Liver (tissue), 9 donors: ENCODE results near the gene GALNTL6. TPM values are rescaled to one million over a fixed set of nuclear protein-coding genes. Genes with fewer than 3 reads are reported as not detected.
"Not testable (repeated sequence)": the region's sequence is repeated elsewhere in the genome, so short reads cannot be mapped to it uniquely, and the experiment has no call there.

ENCODE experiments used
- DNase-seq: peaks from one replicate; pipeline ENCODE4 v3.0.0-alpha.2; 2017; ENCODE audit warnings: low spot score
- H3K27ac ChIP-seq, 2 donors: one replicate each; pipeline ENCODE4 v1.7.0; 2013; ENCODE audit warnings: inconsistent platforms in 2 of 2, low read length in 2 of 2, control low read depth in 1 of 2, low read depth in 1 of 2, mild to moderate bottlenecking in 1 of 2
- H3K27me3 ChIP-seq, 4 donors: one replicate each; pipeline versions ENCODE4 v1.6.1 to v1.7.0; 2013; ENCODE audit warnings: low read length in 3 of 4, inconsistent platforms in 1 of 4, mild to moderate bottlenecking in 1 of 4, moderate library complexity in 1 of 4; ENCODE audit not compliant: control insufficient read depth in 4 of 4, insufficient read depth in 4 of 4
- H3K36me3 ChIP-seq, 4 donors: one replicate each; pipeline versions ENCODE4 v1.6.1 to v1.7.0; 2013; ENCODE audit warnings: low read length in 3 of 4, mild to moderate bottlenecking in 3 of 4, low read depth in 1 of 4, moderate library complexity in 1 of 4; ENCODE audit not compliant: control insufficient read depth in 4 of 4, insufficient read depth in 3 of 4
- H3K4me1 ChIP-seq, 4 donors: one replicate each; pipeline versions ENCODE4 v1.6.1 to v1.7.0; 2013; ENCODE audit warnings: low read length in 3 of 4, mild to moderate bottlenecking in 3 of 4, moderate library complexity in 1 of 4; ENCODE audit not compliant: control insufficient read depth in 4 of 4, insufficient read depth in 4 of 4
- H3K4me3 ChIP-seq, 3 donors: one replicate each; pipeline versions ENCODE4 v1.6.1 to v1.7.0; 2013; ENCODE audit warnings: low read length in 3 of 3, control low read depth in 1 of 3, low read depth in 1 of 3, mild to moderate bottlenecking in 1 of 3
- H3K9ac ChIP-seq, 2 donors: one replicate each; pipeline ENCODE4 v1.7.0; 2013; ENCODE audit warnings: low read length in 2 of 2, mild to moderate bottlenecking in 2 of 2, moderate library complexity in 2 of 2, control low read depth in 1 of 2, low read depth in 1 of 2
- H3K9me3 ChIP-seq, 4 donors: one replicate each; pipeline versions ENCODE4 v1.6.1 to v1.7.0; 2013; ENCODE audit warnings: low read length in 3 of 4; ENCODE audit not compliant: control insufficient read depth in 4 of 4
- CTCF ChIP-seq: fragments of 150-350 bp; IDR thresholded peaks from 2 replicates; pipeline ENCODE4 v1.5.1; 2017; ENCODE audit warnings: improper control_type of control experiment, low read depth, low read length; ENCODE audit not compliant: missing input control
- FOXA1 ChIP-seq: IDR thresholded peaks from 2 replicates; pipeline ENCODE4 v1.6.1; 2016; ENCODE audit warnings: antibody characterized with exemption
- FOXA2 ChIP-seq: IDR thresholded peaks from 2 replicates; pipeline ENCODE4 v1.6.1; 2016; ENCODE audit warnings: antibody characterized with exemption
- GABPA ChIP-seq, 2 donors: IDR thresholded peaks in 1 of 2; conservative IDR thresholded peaks in 1 of 2; 2 replicates each; pipeline ENCODE4 v1.6.1; 2016; ENCODE audit warnings: antibody characterized with exemption in 2 of 2, mild to moderate bottlenecking in 1 of 2, moderate library complexity in 1 of 2
- HNF4A ChIP-seq, 2 donors: conservative IDR thresholded peaks; 2 replicates each; pipeline ENCODE4 v1.6.1; 2016; ENCODE audit warnings: antibody characterized with exemption in 2 of 2, mild to moderate bottlenecking in 2 of 2
- HNF4G ChIP-seq: IDR thresholded peaks from 2 replicates; pipeline ENCODE4 v1.6.1; 2016; ENCODE audit warnings: antibody characterized with exemption
- JUND ChIP-seq, 2 donors: IDR thresholded peaks; 2 replicates each; pipeline ENCODE4 v1.6.1; 2016; ENCODE audit warnings: antibody characterized with exemption in 2 of 2
- NR2F2 ChIP-seq: IDR thresholded peaks from 2 replicates; pipeline ENCODE4 v1.6.1; 2016; ENCODE audit warnings: antibody characterized with exemption
- RAD21 ChIP-seq, 2 donors: IDR thresholded peaks; 2 replicates each; pipeline ENCODE4 v1.6.1; 2016; ENCODE audit warnings: antibody characterized with exemption in 2 of 2, mild to moderate bottlenecking in 2 of 2
- REST ChIP-seq: IDR thresholded peaks from 2 replicates; pipeline ENCODE4 v1.6.1; 2016; ENCODE audit warnings: antibody characterized with exemption, mild to moderate bottlenecking
- RXRA ChIP-seq, 2 donors: IDR thresholded peaks; 2 replicates each; pipeline ENCODE4 v1.6.1; 2017 to 2018; ENCODE audit warnings: antibody characterized with exemption in 2 of 2, mild to moderate bottlenecking in 1 of 2
- TAF1 ChIP-seq: conservative IDR thresholded peaks from 2 replicates; pipeline ENCODE4 v1.6.1; 2016; ENCODE audit warnings: antibody characterized with exemption, mild to moderate bottlenecking
- YY1 ChIP-seq: IDR thresholded peaks from 2 replicates; pipeline ENCODE4 v1.6.1; 2016; ENCODE audit warnings: antibody characterized with exemption, mild to moderate bottlenecking
- WGBS: extraction: QIAGEN DNeasy Blood & Tissue Kit; methylation state at CpG from one replicate; pipeline ENCODE4 v1.1.7; 2013; 5-methylcytosine and 5-hydroxymethylcytosine counted together
- polyA plus RNA-seq, 2 donors: library from polyadenylated mRNA; stranded (reverse) in 1 of 2; unstranded in 1 of 2; fragments of 200-250 nt in 1 of 2; fragments of >200 nt in 1 of 2; fragmentation: Nextera tagmentation in 1 of 2; extraction: Ambion mirVana in 1 of 2; gene quantifications; one replicate each; pipeline versions ENCODE4 v1.2.1 to v1.2.3, GENCODE V29; 2013 to 2015
- total RNA-seq, 2 donors: library from RNA; depleted of rRNA; stranded (reverse); fragments of >200 nt; gene quantifications; one replicate each; pipeline ENCODE4 v1.2.3, GENCODE V29; 2014
- TF ChIP-seq, protein P1 (sequence below): IDR thresholded peaks from 2 replicates; pipeline ENCODE4 v1.6.1; 2016; ENCODE audit warnings: antibody characterized with exemption
- TF ChIP-seq, protein P2 (sequence below): IDR thresholded peaks from 2 replicates; pipeline ENCODE4 v1.6.1; 2016; ENCODE audit warnings: antibody characterized with exemption
- donor health status: healthy.
- donor health status: healthy.
- donor health status: healthy.
- donor health status: healthy.
- donor health status: healthy.

Gene GALNTL6
- total and polyA plus RNA-seq, 4 donors = 0.06 to 0.08 TPM; not detected in 2

DNA sequence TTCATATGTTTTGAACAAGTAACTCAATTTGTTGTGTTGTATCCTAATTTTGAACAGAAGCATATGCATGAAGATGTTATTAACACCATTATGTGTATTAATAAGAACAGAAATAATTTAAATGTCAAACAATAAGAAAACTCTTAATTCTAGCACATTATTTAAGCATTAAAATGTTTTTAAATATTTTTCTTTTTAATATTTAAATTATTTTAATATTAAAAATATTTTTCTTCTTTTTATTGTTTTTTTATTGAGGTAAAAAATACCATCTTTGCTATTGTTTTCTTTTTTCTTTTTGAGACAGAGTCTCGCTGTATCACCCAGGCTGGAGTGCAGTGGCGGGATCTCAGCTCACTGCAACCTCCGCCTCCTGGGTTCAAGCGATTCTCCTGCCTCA lies 914.4 kb downstream of the GALNTL6 start (continued):
- TF ChIP-seq, protein P1, sequence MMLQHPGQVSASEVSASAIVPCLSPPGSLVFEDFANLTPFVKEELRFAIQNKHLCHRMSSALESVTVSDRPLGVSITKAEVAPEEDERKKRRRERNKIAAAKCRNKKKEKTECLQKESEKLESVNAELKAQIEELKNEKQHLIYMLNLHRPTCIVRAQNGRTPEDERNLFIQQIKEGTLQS = no peak

GRCh38 chr4:172733645-172734044 lies 920.4 kb downstream of the GALNTL6 start:
- not testable (repeated sequence) for H3K9ac ChIP-seq, H3K36me3 ChIP-seq, H3K27me3 ChIP-seq, H3K4me3 ChIP-seq, H3K4me1 ChIP-seq, H3K27ac ChIP-seq, DNase-seq
- H3K9me3 ChIP-seq = peaks cover 0 to 12% (median 4%) of the 10 kb centered on the region in 4 donors
- WGBS = 97% methylated on average over 3 of the region's 3 CpGs

GRCh38 chr4:172734555-172734954 lies 921.4 kb downstream of the GALNTL6 start:
- peaks cover 0 to 12% (median 4%) of the 10 kb centered on the region in 4 donors for H3K9me3 ChIP-seq
- H3K9ac ChIP-seq = no peak overlapping the region
- TF ChIP-seq JUND (IDR thresholded peaks at IDR 0.05) (no peak), NR2F2 (no peak), HNF4A (conservative IDR thresholded peaks at IDR 0.05) (no peak), REST (no peak), FOXA1 (no peak), HNF4G (no peak), FOXA2 (no peak), RXRA (IDR thresholded peaks at IDR 0.05) (no peak), CTCF (no peak), RAD21 (IDR thresholded peaks at IDR 0.05) (no peak), GABPA (IDR thresholded peaks at IDR 0.05 in 1 of 2, conservative IDR thresholded peaks at IDR 0.05 in 1 of 2) (no peak), TAF1 (no peak), YY1 (no peak)
- TF ChIP-seq, protein P1 = no peak
- TF ChIP-seq, protein P2, sequence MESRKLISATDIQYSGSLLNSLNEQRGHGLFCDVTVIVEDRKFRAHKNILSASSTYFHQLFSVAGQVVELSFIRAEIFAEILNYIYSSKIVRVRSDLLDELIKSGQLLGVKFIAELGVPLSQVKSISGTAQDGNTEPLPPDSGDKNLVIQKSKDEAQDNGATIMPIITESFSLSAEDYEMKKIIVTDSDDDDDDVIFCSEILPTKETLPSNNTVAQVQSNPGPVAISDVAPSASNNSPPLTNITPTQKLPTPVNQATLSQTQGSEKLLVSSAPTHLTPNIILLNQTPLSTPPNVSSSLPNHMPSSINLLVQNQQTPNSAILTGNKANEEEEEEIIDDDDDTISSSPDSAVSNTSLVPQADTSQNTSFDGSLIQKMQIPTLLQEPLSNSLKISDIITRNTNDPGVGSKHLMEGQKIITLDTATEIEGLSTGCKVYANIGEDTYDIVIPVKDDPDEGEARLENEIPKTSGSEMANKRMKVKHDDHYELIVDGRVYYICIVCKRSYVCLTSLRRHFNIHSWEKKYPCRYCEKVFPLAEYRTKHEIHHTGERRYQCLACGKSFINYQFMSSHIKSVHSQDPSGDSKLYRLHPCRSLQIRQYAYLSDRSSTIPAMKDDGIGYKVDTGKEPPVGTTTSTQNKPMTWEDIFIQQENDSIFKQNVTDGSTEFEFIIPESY = no peak

More at GRCh38 chr4:172734555-172734954, 921.4 kb downstream of the GALNTL6 start:
- no peak overlapping the region for H3K4me3 ChIP-seq
- no peak overlapping the region for H3K27ac ChIP-seq
- no peaks in the 10 kb centered on the region for H3K36me3 ChIP-seq
- no peaks in the 10 kb centered on the region for H3K4me1 ChIP-seq
- H3K27me3 ChIP-seq = no peaks in the 10 kb centered on the region
- DNase-seq = no peak
- WGBS = 84% methylated on average over 4 of the region's 4 CpGs
